Ovary (tissue), 9 donors: ENCODE measurements around the gene RPRD1B. TPM values are rescaled to one million over a fixed set of nuclear protein-coding genes. Genes with fewer than 3 reads are reported as not detected.

Experiments used
- DNase-seq, 5 donors: peaks; one replicate each; pipeline ENCODE4 v3.0.0-alpha.2; 2019 to 2020
- H3K27ac ChIP-seq, 2 donors: fragments of 200-600 bp; one replicate each; pipeline versions ENCODE4 v1.5.1 to v1.8.0; 2019 to 2022
- H3K27me3 ChIP-seq: fragments of 200-600 bp; one replicate; pipeline ENCODE4 v1.8.0; 2022
- H3K36me3 ChIP-seq: fragments of 200-600 bp; sonication (generic); one replicate; pipeline ENCODE4 v1.5.1; 2019
- H3K4me1 ChIP-seq: one replicate; pipeline ENCODE4 v1.8.1; 2013; ENCODE audit warnings: mild to moderate bottlenecking, moderate library complexity; ENCODE audit not compliant: insufficient read depth
- H3K4me3 ChIP-seq: fragments of 200-600 bp; sonication (generic); one replicate; pipeline ENCODE4 v1.5.1; 2017
- H3K9me3 ChIP-seq, 2 donors: fragments of 200-600 bp in 1 of 2; sonication (generic) in 1 of 2; one replicate each; pipeline versions ENCODE4 v1.5.1 to v1.8.1; 2013 to 2019; ENCODE audit warnings: mild to moderate bottlenecking in 1 of 2, moderate library complexity in 1 of 2
- CTCF ChIP-seq, 3 donors: fragments of 450-650 bp in 2 of 3; fragments of 200-600 bp in 1 of 3; IDR thresholded peaks; one replicate each; pipeline versions ENCODE4 v1.5.1 to v1.8.0; 2016 to 2022; ENCODE audit warnings: antibody characterized with exemption in 3 of 3, mild to moderate bottlenecking in 1 of 3
- EP300 ChIP-seq: sonication (generic); formaldehyde crosslinking; IDR thresholded peaks from one replicate; pipeline ENCODE4 v1.6.1; 2017; ENCODE audit warnings: antibody characterized with exemption
- POLR2A ChIP-seq: fragments of 450-650 bp; IDR thresholded peaks from one replicate; pipeline ENCODE4 v1.6.1; 2017; ENCODE audit warnings: antibody characterized with exemption, mild to moderate bottlenecking, moderate library complexity
- WGBS, 3 donors: extraction: QIAGEN DNeasy Blood & Tissue Kit in 1 of 3; methylation state at CpG; one replicate each; pipeline versions ENCODE4 v1.1.5 to v1.1.7; 2013 to 2017; 5-methylcytosine and 5-hydroxymethylcytosine counted together
- intact Hi-C, 4 donors: fragments of 100-400 bp; cut with DNase I; formaldehyde crosslinking; loops; one replicate each; pipeline versions ENCODE4 v1.11.0 to v1.15.1; 2022 to 2023
- polyA plus RNA-seq, 2 donors: library from polyadenylated mRNA; stranded (reverse); fragments of 200-250 nt in 1 of 2; fragments of 350-450 nt in 1 of 2; fragmentation: Illumina TruSeq in 1 of 2; extraction: RNeasy Lipid Tissue Mini Kit (QIAGEN cat#74804) in 1 of 2; gene quantifications; one replicate each; pipeline ENCODE4 v1.2.3, GENCODE V29; 2013 to 2014
- total RNA-seq, 7 donors: library from RNA; depleted of rRNA in 2 of 7; stranded (reverse); fragments of >200 nt in 2 of 7; fragmentation: NEBNext Ultra II Directional in 3 of 7; extraction: Animal tissue kit (Norgen Biotek cat#: 25700) in 3 of 7; gene quantifications; one replicate each; pipeline versions ENCODE4 v1.1.0 to v1.2.4, GENCODE V29; 2016 to 2023
- donor health status: DM: no; HTN: no; CAD: no; lungs with moderate emphysema.
- donor health status: DM: no; HTN: no; CAD: no.
- donor health status: Bipolar disorder and iron deficiency.
- donor health status: DM: yes; HTN: yes; CAD: no.
- donor health status: DM: no; HTN: no; CAD: no.
- donor health status: DM: yes; HTN: yes; CAD: no.

Gene RPRD1B
- total and polyA plus RNA-seq, 9 donors, result 12.1 to 45.3 (median 33.4) TPM

GRCh38 chr20:38002422-38002821, 31.1 kb upstream of the RPRD1B start:
- peaks cover 8% of the 10 kb centered on the region for H3K4me1 ChIP-seq
- intact Hi-C loops, result no loop called here
- H3K9me3 ChIP-seq, result no peaks in the 10 kb centered on the region
- 45 to 65% (median 47%) methylated on average over 8 of the region's 8 CpGs for WGBS, 3 donors
- no peak overlapping the region for H3K4me3 ChIP-seq
- H3K27ac ChIP-seq, result no peak overlapping the region
- no peak for TF ChIP-seq EP300
- TF ChIP-seq POLR2A, result no peak
- no peak for TF ChIP-seq CTCF (IDR thresholded peaks at IDR 0.05)
- no peak for DNase-seq
- no peaks in the 10 kb centered on the region for H3K27me3 ChIP-seq
- H3K36me3 ChIP-seq, result no peaks in the 10 kb centered on the region

- no peaks in the 10 kb centered on the region for H3K27me3 ChIP-seq
- H3K4me1 ChIP-seq, result peaks cover 8% of the 10 kb centered on the region
- no peak overlapping the region for H3K4me3 ChIP-seq
- DNase-seq, result no peak
- intact Hi-C loops, result no loop called here
- no peak for TF ChIP-seq CTCF (IDR thresholded peaks at IDR 0.05)
- TF ChIP-seq EP300, result no peak
- no peak for TF ChIP-seq POLR2A
- H3K9me3 ChIP-seq, result no peaks in the 10 kb centered on the region
- H3K27ac ChIP-seq, result no peak overlapping the region
- WGBS, 3 donors, result 93 to 97% (median 97%) methylated on average over 1 of the region's 1 CpG
- no peaks in the 10 kb centered on the region for H3K36me3 ChIP-seq
These were observed 29.1 kb upstream of the RPRD1B start for GRCh38 chr20:38004416-38004815.

GRCh38 chr20:38005903-38006302, 27.6 kb upstream of the RPRD1B start:
- H3K4me3 ChIP-seq, result no peak overlapping the region
- no peak overlapping the region for H3K27ac ChIP-seq
- peaks cover 8% of the 10 kb centered on the region for H3K4me1 ChIP-seq
- H3K36me3 ChIP-seq, result no peaks in the 10 kb centered on the region
- TF ChIP-seq POLR2A (no peak), EP300 (no peak), CTCF (IDR thresholded peaks at IDR 0.05) (no peak)
- intact Hi-C loops, result no loop called here
- no peak for DNase-seq
- WGBS, 3 donors, result 37 to 58% (median 40%) methylated on average over 5 of the region's 5 CpGs
- H3K27me3 ChIP-seq, result no peaks in the 10 kb centered on the region
- no peaks in the 10 kb centered on the region for H3K9me3 ChIP-seq

- H3K36me3 ChIP-seq, result no peaks in the 10 kb centered on the region
- peaks cover 5% of the 10 kb centered on the region for H3K4me1 ChIP-seq
- 86 to 98% (median 96%) methylated on average over 1 of the region's 1 CpG for WGBS, 3 donors
- H3K4me3 ChIP-seq, result no peak overlapping the region
- H3K9me3 ChIP-seq, result no peaks in the 10 kb centered on the region
- H3K27me3 ChIP-seq, result no peaks in the 10 kb centered on the region
- intact Hi-C loops, result no loop called here
- no peak for TF ChIP-seq POLR2A
- no peak for TF ChIP-seq EP300
- no peak for TF ChIP-seq CTCF (IDR thresholded peaks at IDR 0.05)
- H3K27ac ChIP-seq, result no peak overlapping the region
- no peak for DNase-seq
These were observed 26.0 kb upstream of the RPRD1B start for GRCh38 chr20:38007526-38007925.
